SU-DHL-6 (cell line): Measurements from ENCODE around the gene CACNA2D4.

ENCODE experiments used
- H2AFZ ChIP-seq: fragments of 200-600 bp; sonication (generic); 2 replicates; pipeline ENCODE4 v1.6.1; 2014; ENCODE audit warnings: low read depth, mild to moderate bottlenecking, moderate library complexity, mixed read lengths, antibody characterized with exemption, low read length; ENCODE audit not compliant: severe bottlenecking
- H3F3A ChIP-seq: fragments of 200-600 bp; shearing (Covaris generic); 2 replicates; pipeline ENCODE4 v1.6.0; 2016; ENCODE audit warnings: antibody characterized with exemption, mild to moderate bottlenecking; ENCODE audit not compliant: insufficient read depth
- H3K27ac ChIP-seq: fragments of 200-600 bp; sonication (generic); 2 replicates; pipeline ENCODE4 v1.5.1; 2016; ENCODE audit warnings: low read depth, mild to moderate bottlenecking, low read length, moderate library complexity, mixed read lengths
- H3K27me3 ChIP-seq: fragments of 200-600 bp; sonication (generic), shearing (Covaris generic); 2 replicates; pipeline ENCODE4 v1.6.0; 2014; ENCODE audit warnings: mild to moderate bottlenecking, low read length
- H3K36me3 ChIP-seq: fragments of 200-600 bp; sonication (generic); 2 replicates; pipeline ENCODE4 v1.6.1; 2014; ENCODE audit warnings: mild to moderate bottlenecking, low read length, mixed read lengths
- H3K4me2 ChIP-seq: fragments of 300-600, 200-600 bp; shearing (Covaris generic), sonication (generic); 2 replicates; pipeline ENCODE4 v1.6.0; 2014; ENCODE audit warnings: low read length, low read depth, mild to moderate bottlenecking; ENCODE audit not compliant: poor library complexity, severe bottlenecking
- H3K4me3 ChIP-seq: fragments of 200-600 bp; sonication (generic); 2 replicates; pipeline ENCODE4 v1.5.1; 2014; ENCODE audit warnings: antibody characterized with exemption, low read length, mild to moderate bottlenecking, mixed read lengths; ENCODE audit not compliant: insufficient read depth, poor library complexity, severe bottlenecking
- H3K79me2 ChIP-seq: fragments of 200-600 bp; sonication (generic); 2 replicates; pipeline ENCODE4 v1.6.1; 2014; ENCODE audit warnings: mild to moderate bottlenecking, low read length, moderate library complexity; ENCODE audit not compliant: insufficient read depth
- H3K9ac ChIP-seq: fragments of 200-600 bp; sonication (generic); 2 replicates; pipeline ENCODE4 v1.7.0; 2014; ENCODE audit warnings: mild to moderate bottlenecking, low read length
- H3K9me2 ChIP-seq: fragments of 200-600 bp; sonication (generic); replicated peaks from 2 replicates; pipeline ENCODE4 v1.6.1; 2014; ENCODE audit warnings: low read length; ENCODE audit not compliant: insufficient read depth
- H3K9me3 ChIP-seq: fragments of 200-600 bp; sonication (generic); 2 replicates; pipeline ENCODE4 v1.6.1; 2014; ENCODE audit warnings: low read length, mixed read lengths; ENCODE audit not compliant: insufficient read depth
- H4K20me1 ChIP-seq: fragments of 200-600 bp; sonication (generic); 2 replicates; pipeline ENCODE4 v1.6.1; 2014; ENCODE audit warnings: low read depth, mild to moderate bottlenecking, antibody characterized with exemption, low read length, moderate library complexity, mixed read lengths
- CTCF ChIP-seq: fragments of 200-600 bp; sonication (generic); IDR thresholded peaks from one replicate; pipeline ENCODE4 v1.5.1; 2017; ENCODE audit warnings: antibody characterized with exemption, mild to moderate bottlenecking, low read length, moderate library complexity; ENCODE audit not compliant: insufficient read depth, poor library complexity, severe bottlenecking
- EZH2phosphoT487 ChIP-seq: fragments of 200-600 bp; sonication (generic), shearing (Covaris generic); conservative IDR thresholded peaks from 2 replicates; pipeline ENCODE4 v1.6.1; 2018; ENCODE audit warnings: mild to moderate bottlenecking, antibody characterized with exemption, low read length, moderate library complexity, mixed read lengths

CACNA2D4 gene

GRCh38 chr12:1890810-1891209 is 27.6 kb downstream of the CACNA2D4 start:
- H3K9me3 ChIP-seq = no peaks in the 10 kb centered on the region
- H3K4me3 ChIP-seq = no peak overlapping the region
- no peaks in the 10 kb centered on the region for H3K9me2 ChIP-seq
- H3F3A ChIP-seq = no peaks in the 10 kb centered on the region
- no peak overlapping the region for H2AFZ ChIP-seq
- no peak for TF ChIP-seq CTCF
- no peak for TF ChIP-seq EZH2phosphoT487
- no peaks in the 10 kb centered on the region for H3K36me3 ChIP-seq
- H3K9ac ChIP-seq = no peak overlapping the region
- no peak overlapping the region for H3K4me2 ChIP-seq
- H4K20me1 ChIP-seq = no peaks in the 10 kb centered on the region
- no peaks in the 10 kb centered on the region for H3K27me3 ChIP-seq
- no peak overlapping the region for H3K27ac ChIP-seq
- no peaks in the 10 kb centered on the region for H3K79me2 ChIP-seq

- H3K9me2 ChIP-seq = no peaks in the 10 kb centered on the region
- TF ChIP-seq CTCF (no peak), EZH2phosphoT487 (no peak)
- no peak overlapping the region for H3K4me3 ChIP-seq
- H3F3A ChIP-seq = no peaks in the 10 kb centered on the region
- H4K20me1 ChIP-seq = no peaks in the 10 kb centered on the region
- H3K9ac ChIP-seq = no peak overlapping the region
- no peak overlapping the region for H2AFZ ChIP-seq
- H3K27ac ChIP-seq = no peak overlapping the region
- no peaks in the 10 kb centered on the region for H3K27me3 ChIP-seq
- H3K9me3 ChIP-seq = no peaks in the 10 kb centered on the region
- no peaks in the 10 kb centered on the region for H3K36me3 ChIP-seq
- H3K4me2 ChIP-seq = no peak overlapping the region
- H3K79me2 ChIP-seq = no peaks in the 10 kb centered on the region
Measured at GRCh38 chr12:1890119-1890703, 28.2 kb downstream of the CACNA2D4 start.

GRCh38 chr12:1888923-1889322 is 29.5 kb downstream of the CACNA2D4 start:
- Histone ChIP-seq H3K9me3 (no peaks in the 10 kb centered on the region), H3K79me2 (no peaks in the 10 kb centered on the region), H3K4me2 (no peak overlapping the region), H4K20me1 (no peaks in the 10 kb centered on the region), H2AFZ (no peak overlapping the region), H3K9ac (no peak overlapping the region), H3K36me3 (no peaks in the 10 kb centered on the region), H3K4me3 (no peak overlapping the region), H3K27ac (no peak overlapping the region), H3F3A (no peaks in the 10 kb centered on the region), H3K27me3 (no peaks in the 10 kb centered on the region), H3K9me2 (no peaks in the 10 kb centered on the region)
- TF ChIP-seq EZH2phosphoT487 = no peak
- TF ChIP-seq CTCF = no peak
